GF-D8 (cell line): Measurements from ENCODE around the gene PLA2G12B.

Source experiments
- DNase-seq: peaks from one replicate; lab custom pipeline; 2025; lab: John Stamatoyannopoulos, UW

Gene PLA2G12B

GRCh38 chr10:72890086-72890485, 64.5 kb downstream of the PLA2G12B start:
- no peak for DNase-seq

GRCh38 chr10:72889391-72889831, 65.2 kb downstream of the PLA2G12B start:
- no peak for DNase-seq

GRCh38 chr10:72888151-72888638, 66.4 kb downstream of the PLA2G12B start:
- DNase-seq = no peak

GRCh38 chr10:72887043-72887442, 67.6 kb downstream of the PLA2G12B start:
- DNase-seq = no peak

- DNase-seq = no peak
Measured at GRCh38 chr10:72886621-72887020, 68.0 kb downstream of the PLA2G12B start.

- DNase-seq = no peak
Measured at GRCh38 chr10:72885953-72886352, 68.7 kb downstream of the PLA2G12B start.
